GM13977 (cell line): ENCODE results near the gene MFAP2.

Experiments used
- DNase-seq: peaks from one replicate; pipeline ENCODE4 v3.0.0; 2012; ENCODE audit warnings: low spot score
- in situ Hi-C: fragments of 300-500 bp; cut with MboI; formaldehyde crosslinking; loops from one replicate; pipeline ENCODE4 v1.12.0; 2022; ENCODE audit warnings: low sequenced_read_pairs, low pct_unique_long_range_greater_than_20kb, mixed read lengths, inconsistent platforms; ENCODE audit not compliant: unreplicated experiment
- TF ChIP-seq, protein P1 (sequence below): IDR thresholded peaks from 2 replicates; pipeline ENCODE4 v1.5.1; 2012; ENCODE audit warnings: mild to moderate bottlenecking, control low read depth; ENCODE audit not compliant: insufficient read depth; ENCODE audit errors: extremely low read depth, missing control alignments

MFAP2 gene

DNA sequence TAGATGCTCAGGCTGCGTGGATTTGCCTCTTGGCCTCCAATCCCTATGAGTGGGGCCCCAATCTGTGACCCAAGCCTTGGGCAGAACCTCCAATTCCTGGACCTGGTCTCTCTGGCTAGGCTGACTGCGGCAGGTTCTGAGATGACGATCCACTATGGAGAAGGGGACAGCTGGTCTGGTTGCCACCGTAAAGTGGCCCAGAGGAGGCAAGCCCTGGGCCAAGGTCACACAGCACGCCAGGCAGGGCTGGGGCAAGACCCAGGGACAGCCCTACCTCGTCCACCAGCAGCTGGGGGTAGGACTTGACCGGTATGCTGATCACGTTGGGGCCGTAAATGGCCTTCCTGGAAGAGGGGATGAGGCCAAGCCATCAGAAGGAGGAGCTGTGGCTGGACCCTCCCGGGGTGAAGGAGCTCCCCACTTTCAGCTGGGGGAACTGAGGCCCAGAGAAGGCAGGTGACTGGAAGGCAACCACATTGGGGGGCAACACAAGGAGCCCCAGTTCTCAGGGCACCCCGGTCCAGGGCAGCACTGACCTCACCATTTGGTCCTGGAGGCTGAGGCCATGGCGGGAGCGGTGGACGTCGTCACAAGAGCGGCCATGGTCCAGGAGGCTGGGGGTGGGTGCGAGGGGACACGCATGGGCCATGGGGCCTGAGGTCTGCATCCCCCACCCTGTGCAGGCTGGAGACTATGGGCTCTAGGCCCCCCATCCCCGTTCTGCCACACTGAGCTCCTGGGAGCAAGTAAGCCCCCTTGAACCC is 21.5 kb upstream of the MFAP2 start:
- TF ChIP-seq, protein P1, sequence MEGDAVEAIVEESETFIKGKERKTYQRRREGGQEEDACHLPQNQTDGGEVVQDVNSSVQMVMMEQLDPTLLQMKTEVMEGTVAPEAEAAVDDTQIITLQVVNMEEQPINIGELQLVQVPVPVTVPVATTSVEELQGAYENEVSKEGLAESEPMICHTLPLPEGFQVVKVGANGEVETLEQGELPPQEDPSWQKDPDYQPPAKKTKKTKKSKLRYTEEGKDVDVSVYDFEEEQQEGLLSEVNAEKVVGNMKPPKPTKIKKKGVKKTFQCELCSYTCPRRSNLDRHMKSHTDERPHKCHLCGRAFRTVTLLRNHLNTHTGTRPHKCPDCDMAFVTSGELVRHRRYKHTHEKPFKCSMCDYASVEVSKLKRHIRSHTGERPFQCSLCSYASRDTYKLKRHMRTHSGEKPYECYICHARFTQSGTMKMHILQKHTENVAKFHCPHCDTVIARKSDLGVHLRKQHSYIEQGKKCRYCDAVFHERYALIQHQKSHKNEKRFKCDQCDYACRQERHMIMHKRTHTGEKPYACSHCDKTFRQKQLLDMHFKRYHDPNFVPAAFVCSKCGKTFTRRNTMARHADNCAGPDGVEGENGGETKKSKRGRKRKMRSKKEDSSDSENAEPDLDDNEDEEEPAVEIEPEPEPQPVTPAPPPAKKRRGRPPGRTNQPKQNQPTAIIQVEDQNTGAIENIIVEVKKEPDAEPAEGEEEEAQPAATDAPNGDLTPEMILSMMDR, result no peak
- in situ Hi-C loops, result no loop called here

DNA sequence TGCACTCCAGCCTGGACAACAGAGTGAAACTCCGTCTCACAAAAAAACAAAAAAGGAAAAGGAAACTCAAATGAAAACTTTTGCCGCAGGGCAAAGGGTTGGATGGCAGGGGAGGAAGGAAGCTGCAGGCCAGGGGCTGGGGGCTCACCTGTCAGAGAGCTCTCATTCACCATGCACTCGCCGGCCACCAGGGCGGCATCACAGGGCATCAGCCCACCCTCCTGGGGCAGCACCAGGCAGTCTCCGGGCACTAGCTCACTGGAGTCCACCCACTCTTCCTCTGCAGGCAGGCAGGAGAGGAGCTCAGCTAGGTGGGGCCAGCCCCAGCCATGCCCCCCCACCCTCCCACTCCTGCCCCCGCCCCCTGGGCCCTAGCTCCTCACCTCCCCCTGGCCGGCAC is 19.4 kb upstream of the MFAP2 start:
- in situ Hi-C loops, result no loop called here
- TF ChIP-seq, protein P1, result no peak
- DNase-seq, result no peak

More for the DNA sequence above, 21.5 kb upstream of the MFAP2 start:
- DNase-seq, result no peak

DNA sequence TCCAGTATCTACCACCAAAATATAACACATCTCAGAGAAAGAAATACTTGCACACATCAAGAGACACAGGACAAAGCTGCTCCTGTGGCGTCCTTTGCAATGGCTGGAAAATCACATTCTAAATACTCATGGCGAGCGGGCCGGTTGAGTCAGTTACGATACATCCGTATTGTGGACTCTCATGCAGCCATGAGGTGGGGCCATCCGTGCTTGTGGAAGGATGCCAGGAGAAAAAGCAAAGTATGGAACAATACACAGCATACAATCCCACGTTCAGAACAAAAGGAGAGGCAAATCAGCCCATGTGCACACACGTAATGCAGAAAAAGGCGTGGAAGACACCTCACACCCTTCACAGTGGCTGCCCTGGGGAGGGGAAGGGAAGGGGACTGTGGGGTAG is 18.2 kb upstream of the MFAP2 start:
- TF ChIP-seq, protein P1, result no peak
- in situ Hi-C loops, result no loop called here
- DNase-seq, result no peak

DNA sequence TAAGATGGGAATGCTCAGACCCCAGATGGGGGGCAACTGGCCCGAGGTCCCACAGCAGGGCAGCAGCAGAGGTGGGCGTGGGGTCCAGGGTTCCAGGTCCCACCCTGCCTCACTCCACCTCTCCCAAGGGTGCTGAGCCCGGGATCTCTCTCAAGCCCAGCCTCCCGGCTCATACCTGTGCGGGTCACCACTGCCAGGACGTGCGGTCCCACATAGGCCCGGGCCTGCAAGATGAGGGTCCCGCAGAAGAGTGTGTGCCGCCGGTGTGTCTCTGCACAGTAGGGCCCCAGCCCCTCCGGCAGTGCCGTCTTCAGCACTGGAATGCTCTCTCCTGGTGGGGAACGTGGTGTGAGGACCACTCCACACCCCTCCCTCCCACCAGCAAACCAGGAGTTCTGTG is 16.4 kb upstream of the MFAP2 start:
- TF ChIP-seq, protein P1, result no peak
- no peak for DNase-seq
- in situ Hi-C loops, result no loop called here

DNA sequence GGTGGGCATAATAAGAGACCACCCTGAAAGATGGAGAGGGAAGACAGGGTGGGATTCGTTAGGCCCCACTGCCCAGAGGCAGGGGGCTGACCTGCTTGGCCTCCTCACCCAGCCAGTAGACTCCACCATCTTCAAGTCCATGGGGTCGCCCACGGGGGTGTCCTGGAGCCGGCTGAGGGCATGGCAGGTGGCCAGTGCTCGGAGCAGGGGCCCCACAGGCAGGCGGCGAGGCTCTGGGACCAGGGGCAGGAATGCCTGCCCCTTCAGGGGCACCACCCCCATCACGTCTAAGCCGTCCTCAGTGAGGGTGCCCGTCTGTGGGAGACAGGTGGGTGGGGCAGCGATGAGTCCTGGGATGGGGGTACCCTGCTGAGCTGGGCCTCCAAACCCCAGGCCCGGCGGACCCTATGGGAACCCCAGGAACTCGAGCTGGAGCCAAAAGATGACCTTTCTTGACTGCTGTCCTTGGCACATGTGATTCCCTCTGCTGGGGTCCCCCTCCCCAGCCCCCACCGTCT is 13.2 kb upstream of the MFAP2 start:
- TF ChIP-seq, protein P1, result no peak
- no peak for DNase-seq
- in situ Hi-C loops, result no loop called here

DNA sequence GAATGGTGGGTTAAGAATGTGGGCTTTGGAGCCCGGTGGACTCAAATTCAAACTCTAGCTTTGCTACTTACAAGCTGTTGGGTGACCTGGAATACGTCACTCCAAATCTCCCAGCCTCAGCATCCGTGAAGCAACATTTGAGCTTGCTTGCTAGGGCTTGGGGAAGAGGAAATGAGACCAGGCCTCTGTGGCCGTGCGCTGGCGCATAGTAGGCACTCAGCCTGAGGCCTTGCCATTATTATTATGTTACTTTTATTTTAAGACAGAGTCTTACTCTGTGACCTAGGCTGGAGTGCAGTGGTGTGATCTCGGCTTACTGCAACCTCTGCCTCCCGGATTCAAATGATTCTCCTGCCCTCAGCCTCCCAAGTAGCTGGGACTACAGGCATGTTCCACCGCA is 12.3 kb upstream of the MFAP2 start:
- DNase-seq, result no peak
- TF ChIP-seq, protein P1, result no peak
- in situ Hi-C loops, result no loop called here
